ENCODE data around the gene TLE2. TPM values are rescaled to one million over a fixed set of nuclear protein-coding genes. Genes with fewer than 3 reads are reported as not detected.

The TLE2 gene
- total RNA-seq, 1 donor from 2014 or later, result 0.53 TPM

GRCh38 chr19:3024870-3025548 lies 4.1 kb downstream of the TLE2 start:
- no peak for DNase-seq (ENCODE audit: low read depth)
- Histone ChIP-seq H3K27me3 (ENCODE audit: control insufficient read depth, insufficient read depth, low read length) (peaks cover 9% of the 10 kb centered on the region), H3K36me3 (ENCODE audit: control insufficient read depth, insufficient read depth, low read length) (no peaks in the 10 kb centered on the region), H3K4me3 (ENCODE audit: low read depth, low read length) (no peak overlapping the region)
- no peak for TF ChIP-seq CTCF (IDR thresholded peaks at IDR 0.05; ENCODE audit: insufficient read depth, low read length, severe bottlenecking)
- no peak for FAIRE-seq

GRCh38 chr19:3024509-3024869 lies 4.6 kb downstream of the TLE2 start:
- H3K4me3 ChIP-seq (ENCODE audit: low read depth, low read length), result no peak overlapping the region
- DNase-seq (ENCODE audit: low read depth) (peak; percentile 8), FAIRE-seq (no peak)
- no peaks in the 10 kb centered on the region for H3K36me3 ChIP-seq (ENCODE audit: control insufficient read depth, insufficient read depth, low read length)
- H3K27me3 ChIP-seq (ENCODE audit: control insufficient read depth, insufficient read depth, low read length), result peaks cover 6% of the 10 kb centered on the region
- TF ChIP-seq CTCF (IDR thresholded peaks at IDR 0.05; ENCODE audit: insufficient read depth, low read length, severe bottlenecking), result no peak

- FAIRE-seq, result no peak
- Histone ChIP-seq H3K36me3 (ENCODE audit: control insufficient read depth, insufficient read depth, low read length) (no peaks in the 10 kb centered on the region), H3K4me3 (ENCODE audit: low read depth, low read length) (no peak overlapping the region), H3K27me3 (ENCODE audit: control insufficient read depth, insufficient read depth, low read length) (no peaks in the 10 kb centered on the region)
- no peak for DNase-seq (ENCODE audit: low read depth)
- TF ChIP-seq CTCF (IDR thresholded peaks at IDR 0.05; ENCODE audit: insufficient read depth, low read length, severe bottlenecking), result no peak
Observed at GRCh38 chr19:3020321-3020960, 8.6 kb downstream of the TLE2 start.

- Histone ChIP-seq H3K4me3 (ENCODE audit: low read depth, low read length) (no peak overlapping the region), H3K27me3 (ENCODE audit: control insufficient read depth, insufficient read depth, low read length) (no peaks in the 10 kb centered on the region), H3K36me3 (ENCODE audit: control insufficient read depth, insufficient read depth, low read length) (no peaks in the 10 kb centered on the region)
- no peak for DNase-seq (ENCODE audit: low read depth)
- no peak for TF ChIP-seq CTCF (IDR thresholded peaks at IDR 0.05; ENCODE audit: insufficient read depth, low read length, severe bottlenecking)
- no peak for FAIRE-seq
Observed at GRCh38 chr19:3019211-3019854, 9.7 kb downstream of the TLE2 start.

GRCh38 chr19:3017923-3018322 lies 11.2 kb downstream of the TLE2 start:
- TF ChIP-seq CTCF (IDR thresholded peaks at IDR 0.05; ENCODE audit: insufficient read depth, low read length, severe bottlenecking), result no peak
- no peak for FAIRE-seq
- Histone ChIP-seq H3K4me3 (ENCODE audit: low read depth, low read length) (no peak overlapping the region), H3K36me3 (ENCODE audit: control insufficient read depth, insufficient read depth, low read length) (no peaks in the 10 kb centered on the region), H3K27me3 (ENCODE audit: control insufficient read depth, insufficient read depth, low read length) (no peaks in the 10 kb centered on the region)
- DNase-seq (ENCODE audit: low read depth), result no peak

All from bronchial epithelial cell (primary cell).